Keratinocyte (primary cell): ENCODE results near the gene C21orf58. TPM values are rescaled to one million over a fixed set of nuclear protein-coding genes. Genes with fewer than 3 reads are reported as not detected.

ENCODE experiments used
- DNase-seq: peaks from one replicate; pipeline ENCODE4 v3.0.0-alpha.2; 2011; ENCODE audit warnings: low read depth, missing footprints, low spot score
- FAIRE-seq: peaks from 2 replicates; lab custom pipeline; 2011; peaks lifted over from hg19 to GRCh38; lab: Jason Lieb, UNC
- H2AFZ ChIP-seq: 2 replicates; pipeline ENCODE4 v1.6.0; 2012; ENCODE audit warnings: low read length, control low read depth, inconsistent platforms; ENCODE audit not compliant: control insufficient read depth
- H3K27ac ChIP-seq: 2 replicates; pipeline ENCODE4 v1.5.1; 2011; ENCODE audit warnings: low read length; ENCODE audit not compliant: control insufficient read depth, insufficient read depth
- H3K27me3 ChIP-seq: 3 replicates; pipeline ENCODE4 v1.6.0; 2011; ENCODE audit warnings: low read length; ENCODE audit not compliant: control insufficient read depth, insufficient read depth; ENCODE audit errors: extremely low read depth
- H3K36me3 ChIP-seq, 2 experiments: 2 replicates in 1 of 2; 3 replicates in 1 of 2; pipeline ENCODE4 v1.5.1; 2011; ENCODE audit warnings: low read length in 2 of 2, mild to moderate bottlenecking in 1 of 2; ENCODE audit not compliant: control insufficient read depth in 2 of 2, insufficient read depth in 2 of 2; ENCODE audit errors: extremely low read depth in 1 of 2
- H3K4me1 ChIP-seq: 3 replicates; pipeline ENCODE4 v1.5.1; 2011; ENCODE audit warnings: low read length; ENCODE audit not compliant: control insufficient read depth, insufficient read depth; ENCODE audit errors: extremely low read depth
- H3K4me2 ChIP-seq: 3 replicates; pipeline ENCODE4 v1.6.0; 2011; ENCODE audit warnings: low read depth, low read length; ENCODE audit not compliant: control insufficient read depth, insufficient read depth; ENCODE audit errors: extremely low read depth
- H3K4me3 ChIP-seq, 3 experiments: fragments of 200-600 bp in 1 of 3; sonication (generic) in 1 of 3; 2 replicates in 2 of 3; 3 replicates in 1 of 3; pipeline ENCODE4 v1.5.1; 2011 to 2016; ENCODE audit warnings: low read length in 3 of 3, mild to moderate bottlenecking in 3 of 3, control low read depth in 2 of 3, inconsistent platforms in 1 of 3, low read depth in 1 of 3, mixed read lengths in 1 of 3, mixed run types in 1 of 3, moderate library complexity in 1 of 3; ENCODE audit not compliant: control insufficient read depth in 2 of 3, insufficient read depth in 2 of 3; ENCODE audit errors: extremely low read depth in 1 of 3
- H3K79me2 ChIP-seq: 2 replicates; pipeline ENCODE4 v1.6.0; 2012; ENCODE audit warnings: low read length; ENCODE audit not compliant: control insufficient read depth, insufficient read depth
- H3K9ac ChIP-seq: 3 replicates; pipeline ENCODE4 v1.6.0; 2011; ENCODE audit warnings: low read length; ENCODE audit not compliant: control insufficient read depth, insufficient read depth; ENCODE audit errors: extremely low read depth
- H3K9me1 ChIP-seq: 3 replicates; pipeline ENCODE4 v1.6.0; 2011; ENCODE audit warnings: low read length; ENCODE audit not compliant: control insufficient read depth, insufficient read depth; ENCODE audit errors: extremely low read depth
- H3K9me3 ChIP-seq: 2 replicates; pipeline ENCODE4 v1.5.1; 2012; ENCODE audit warnings: low read depth, low read length; ENCODE audit not compliant: control insufficient read depth
- H4K20me1 ChIP-seq: 3 replicates; pipeline ENCODE4 v1.6.0; 2011; ENCODE audit warnings: low read length; ENCODE audit not compliant: control insufficient read depth, insufficient read depth; ENCODE audit errors: extremely low read depth
- CTCF ChIP-seq, 3 experiments: IDR thresholded peaks in 1 of 3; conservative IDR thresholded peaks in 1 of 3; optimal IDR thresholded peaks in 1 of 3; 2 replicates in 2 of 3; 3 replicates in 1 of 3; pipeline versions ENCODE3 to v1.5.1; 2011; ENCODE audit warnings: low read length in 3 of 3, mild to moderate bottlenecking in 3 of 3, moderate library complexity in 2 of 3, control low read depth in 1 of 3, inconsistent platforms in 1 of 3; ENCODE audit not compliant: insufficient read depth in 2 of 3; ENCODE audit errors: extremely low read depth in 1 of 3
- EZH2 ChIP-seq: IDR thresholded peaks from one replicate; pipeline ENCODE4 v1.6.1; 2012; ENCODE audit warnings: inconsistent platforms, mild to moderate bottlenecking, low read length, moderate library complexity
- dilution Hi-C: fragments of 300-500 bp; cut with MboI; formaldehyde crosslinking; loops from one replicate; pipeline ENCODE4 v1.7.0; 2020; ENCODE audit warnings: low sequenced_read_pairs; ENCODE audit not compliant: extremely low pct_ligation_motif_present
- polyA plus RNA-seq, 5 experiments: library from polyadenylated mRNA; depleted of rRNA in 3 of 5; stranded (reverse) in 3 of 5; stranded (forward) in 1 of 5; unstranded in 1 of 5; fragments of >200 nt; gene quantifications; 1 replicate in 1 of 5; 2 replicates in 3 of 5; 3 replicates in 1 of 5; pipeline versions ENCODE4 v1.2.1 to v1.2.3, GENCODE V29; 2011 to 2012; ENCODE audit warnings: missing spikeins in 2 of 5, low read depth in 1 of 5, low replicate concordance in 1 of 5

The C21orf58 gene
- polyA plus RNA-seq, 1 donor (not counting 4 experiments of a cell fraction or from before 2014, with no cell fraction given), result 1.2 TPM

- Histone ChIP-seq H3K27me3 (no peaks in the 10 kb centered on the region), H3K9ac (no peak overlapping the region), H2AFZ (no peak overlapping the region), H3K4me1 (no peaks in the 10 kb centered on the region), H3K9me3 (no peaks in the 10 kb centered on the region), H3K9me1 (no peaks in the 10 kb centered on the region), H3K79me2 (no peaks in the 10 kb centered on the region), H3K36me3 (peaks cover 41 to 49% of the 10 kb centered on the region in 2 experiments), H4K20me1 (peaks cover 7% of the 10 kb centered on the region), H3K4me3 (no peak overlapping the region), H3K4me2 (no peak overlapping the region), H3K27ac (no peak overlapping the region)
- FAIRE-seq (no peak), DNase-seq (no peak)
- dilution Hi-C loops, result no loop called here
- TF ChIP-seq CTCF (optimal IDR thresholded peaks at IDR 0.05 in 1 of 3, IDR thresholded peaks at IDR 0.05 in 1 of 3, conservative IDR thresholded peaks at IDR 0.05 in 1 of 3; ENCODE audit: extremely low read depth in 1 of 3, insufficient read depth in 2 of 3, low read length in 3 of 3), result no peak
- no peak for TF ChIP-seq EZH2
Measured at GRCh38 chr21:46264046-46264689, 59.5 kb downstream of the C21orf58 start.

- no peak overlapping the region for H2AFZ ChIP-seq
- no peaks in the 10 kb centered on the region for H3K4me1 ChIP-seq
- dilution Hi-C loops, result no loop called here
- no peaks in the 10 kb centered on the region for H3K79me2 ChIP-seq
- H3K4me3 ChIP-seq, result no peak overlapping the region
- H4K20me1 ChIP-seq, result no peaks in the 10 kb centered on the region
- H3K36me3 ChIP-seq, result peaks cover 47 to 48% of the 10 kb centered on the region in 2 experiments
- no peak for FAIRE-seq
- DNase-seq, result no peak
- H3K9me1 ChIP-seq, result no peaks in the 10 kb centered on the region
- no peak overlapping the region for H3K9ac ChIP-seq
- H3K4me2 ChIP-seq, result no peak overlapping the region
- H3K27ac ChIP-seq, result no peak overlapping the region
- no peaks in the 10 kb centered on the region for H3K9me3 ChIP-seq
- H3K27me3 ChIP-seq, result no peaks in the 10 kb centered on the region
- TF ChIP-seq CTCF (optimal IDR thresholded peaks at IDR 0.05 in 1 of 3, IDR thresholded peaks at IDR 0.05 in 1 of 3, conservative IDR thresholded peaks at IDR 0.05 in 1 of 3; ENCODE audit: extremely low read depth in 1 of 3, insufficient read depth in 2 of 3, low read length in 3 of 3), result no peak
- TF ChIP-seq EZH2, result no peak
Measured at GRCh38 chr21:46256501-46256994, 67.1 kb downstream of the C21orf58 start.
